Measurements from ENCODE around the gene MMAA.

DNA sequence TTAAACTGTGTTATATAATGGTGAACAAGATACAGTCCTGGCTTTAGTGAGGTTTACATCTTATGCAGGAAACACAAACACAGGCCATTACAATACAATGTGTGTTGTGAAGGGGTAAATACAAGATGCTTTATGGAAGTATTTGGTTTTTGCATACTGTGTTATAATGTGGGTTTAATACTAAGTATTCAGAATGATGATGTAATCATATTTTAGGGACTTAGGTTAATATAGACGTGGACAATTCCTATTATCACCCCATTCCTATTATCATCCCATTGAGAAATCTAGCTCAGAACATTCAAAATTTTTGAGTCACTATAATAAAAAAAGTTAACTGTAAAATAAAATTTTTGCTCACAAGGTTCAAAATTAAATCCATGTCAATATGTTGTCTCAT, 24.1 kb downstream of the MMAA start:
- TF ChIP-seq TAF1 (IDR thresholded peaks at IDR 0.05; ENCODE audit: low read depth, low read length): no peak
- TF ChIP-seq POLR2A (IDR thresholded peaks at IDR 0.05; ENCODE audit: low read depth, low read length): no peak
- no peak for TF ChIP-seq POLR2AphosphoS5 (IDR thresholded peaks at IDR 0.05; ENCODE audit: low read depth, low read length)
- no peak for TF ChIP-seq SPI1 (IDR thresholded peaks at IDR 0.05; ENCODE audit: low read depth, low read length)
- TF ChIP-seq POU2F2 (IDR thresholded peaks at IDR 0.05; ENCODE audit: low read depth, low read length): no peak

Data from GM12891 (cell line).